Measurements from ENCODE around the gene RABGAP1L.
"Not testable (repeated sequence)": the region's sequence is repeated elsewhere in the genome, so short reads cannot be mapped to it uniquely, and the experiment has no call there.

The RABGAP1L gene

DNA sequence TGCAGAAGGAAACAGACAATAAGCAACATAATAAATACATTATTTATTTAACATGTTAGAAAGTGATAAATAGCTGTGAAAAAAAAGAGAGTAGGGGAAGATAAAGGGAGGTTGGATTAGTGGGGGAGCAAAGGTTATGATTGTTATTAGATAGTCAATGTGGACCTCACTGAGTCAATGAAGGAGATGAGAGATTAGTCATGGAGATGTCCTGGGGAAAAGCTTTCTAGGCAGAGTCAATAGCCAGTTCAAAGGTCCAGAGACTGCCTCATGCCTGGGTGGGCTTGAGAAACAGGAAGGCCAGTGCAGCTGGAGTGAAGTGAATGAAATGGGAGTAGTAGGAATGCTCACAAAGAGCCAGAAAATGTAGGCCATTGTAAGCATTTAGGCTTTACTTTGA lies 653.3 kb downstream of the RABGAP1L start:
- no peaks in the 10 kb centered on the region for H3K9me2 ChIP-seq (replicated peaks; ENCODE audit: low read depth, low read length)
- no peaks in the 10 kb centered on the region for H4K20me1 ChIP-seq (ENCODE audit: insufficient read depth, low read length, poor library complexity, severe bottlenecking)
- H3F3A ChIP-seq (ENCODE audit: low read depth): no peaks in the 10 kb centered on the region
- TF ChIP-seq EZH2phosphoT487 (IDR thresholded peaks at IDR 0.05; ENCODE audit: borderline replicate concordance): no peak
- TF ChIP-seq, protein P1, sequence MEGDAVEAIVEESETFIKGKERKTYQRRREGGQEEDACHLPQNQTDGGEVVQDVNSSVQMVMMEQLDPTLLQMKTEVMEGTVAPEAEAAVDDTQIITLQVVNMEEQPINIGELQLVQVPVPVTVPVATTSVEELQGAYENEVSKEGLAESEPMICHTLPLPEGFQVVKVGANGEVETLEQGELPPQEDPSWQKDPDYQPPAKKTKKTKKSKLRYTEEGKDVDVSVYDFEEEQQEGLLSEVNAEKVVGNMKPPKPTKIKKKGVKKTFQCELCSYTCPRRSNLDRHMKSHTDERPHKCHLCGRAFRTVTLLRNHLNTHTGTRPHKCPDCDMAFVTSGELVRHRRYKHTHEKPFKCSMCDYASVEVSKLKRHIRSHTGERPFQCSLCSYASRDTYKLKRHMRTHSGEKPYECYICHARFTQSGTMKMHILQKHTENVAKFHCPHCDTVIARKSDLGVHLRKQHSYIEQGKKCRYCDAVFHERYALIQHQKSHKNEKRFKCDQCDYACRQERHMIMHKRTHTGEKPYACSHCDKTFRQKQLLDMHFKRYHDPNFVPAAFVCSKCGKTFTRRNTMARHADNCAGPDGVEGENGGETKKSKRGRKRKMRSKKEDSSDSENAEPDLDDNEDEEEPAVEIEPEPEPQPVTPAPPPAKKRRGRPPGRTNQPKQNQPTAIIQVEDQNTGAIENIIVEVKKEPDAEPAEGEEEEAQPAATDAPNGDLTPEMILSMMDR (conservative IDR thresholded peaks at IDR 0.05; ENCODE audit: low read length): no peak
- no peaks in the 10 kb centered on the region for H3K79me2 ChIP-seq (ENCODE audit: insufficient read depth, low read length)
- H2AFZ ChIP-seq (ENCODE audit: low read length): no peak overlapping the region
- H3K4me2 ChIP-seq (ENCODE audit: low read depth, low read length, poor library complexity, severe bottlenecking): no peak overlapping the region
- no peaks in the 10 kb centered on the region for H3K27me3 ChIP-seq (ENCODE audit: insufficient read depth, low read length, poor library complexity, severe bottlenecking)
- H3K36me3 ChIP-seq (ENCODE audit: insufficient read depth, low read length): no peaks in the 10 kb centered on the region
- H3K9ac ChIP-seq (ENCODE audit: low read depth, low read length, poor library complexity, severe bottlenecking): no peak overlapping the region
- no peaks in the 10 kb centered on the region for H3K4me1 ChIP-seq (ENCODE audit: insufficient read depth, low read length, poor library complexity, severe bottlenecking)
- H3K4me3 ChIP-seq (ENCODE audit: low read length, poor library complexity, severe bottlenecking): no peak overlapping the region
- H3K9me3 ChIP-seq (ENCODE audit: insufficient read depth, low read depth, low read length): no peaks in the 10 kb centered on the region

DNA sequence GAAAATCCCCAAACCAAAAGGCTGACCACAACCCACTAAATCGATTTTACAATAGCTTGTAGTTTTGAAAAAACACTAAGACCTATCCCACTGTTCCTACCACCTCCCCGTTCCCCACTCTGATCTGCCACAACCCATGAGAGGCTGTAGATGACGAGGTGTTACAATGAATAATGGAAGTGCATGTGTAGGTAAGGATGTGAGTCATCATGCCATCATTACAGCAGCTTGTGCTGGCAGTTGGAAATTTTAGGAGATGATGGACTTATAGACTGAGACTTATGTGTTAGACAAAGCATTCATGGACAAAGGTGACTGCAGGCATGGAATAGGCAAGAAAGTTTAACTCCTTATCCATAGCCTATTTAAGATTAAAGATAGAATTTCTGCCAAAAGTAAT lies 655.7 kb downstream of the RABGAP1L start:
- Histone ChIP-seq H3K9me2 (replicated peaks; ENCODE audit: low read depth, low read length) (no peaks in the 10 kb centered on the region), H3K36me3 (ENCODE audit: insufficient read depth, low read length) (no peaks in the 10 kb centered on the region), H3K27me3 (ENCODE audit: insufficient read depth, low read length, poor library complexity, severe bottlenecking) (no peaks in the 10 kb centered on the region), H3K79me2 (ENCODE audit: insufficient read depth, low read length) (no peaks in the 10 kb centered on the region), H3F3A (ENCODE audit: low read depth) (no peaks in the 10 kb centered on the region), H3K4me2 (ENCODE audit: low read depth, low read length, poor library complexity, severe bottlenecking) (no peak overlapping the region), H2AFZ (ENCODE audit: low read length) (no peak overlapping the region), H3K4me3 (ENCODE audit: low read length, poor library complexity, severe bottlenecking) (no peak overlapping the region), H4K20me1 (ENCODE audit: insufficient read depth, low read length, poor library complexity, severe bottlenecking) (no peaks in the 10 kb centered on the region), H3K4me1 (ENCODE audit: insufficient read depth, low read length, poor library complexity, severe bottlenecking) (no peaks in the 10 kb centered on the region), H3K9ac (ENCODE audit: low read depth, low read length, poor library complexity, severe bottlenecking) (no peak overlapping the region), H3K9me3 (ENCODE audit: insufficient read depth, low read depth, low read length) (no peaks in the 10 kb centered on the region)
- TF ChIP-seq, protein P1 (conservative IDR thresholded peaks at IDR 0.05; ENCODE audit: low read length): no peak
- no peak for TF ChIP-seq EZH2phosphoT487 (IDR thresholded peaks at IDR 0.05; ENCODE audit: borderline replicate concordance)

DNA sequence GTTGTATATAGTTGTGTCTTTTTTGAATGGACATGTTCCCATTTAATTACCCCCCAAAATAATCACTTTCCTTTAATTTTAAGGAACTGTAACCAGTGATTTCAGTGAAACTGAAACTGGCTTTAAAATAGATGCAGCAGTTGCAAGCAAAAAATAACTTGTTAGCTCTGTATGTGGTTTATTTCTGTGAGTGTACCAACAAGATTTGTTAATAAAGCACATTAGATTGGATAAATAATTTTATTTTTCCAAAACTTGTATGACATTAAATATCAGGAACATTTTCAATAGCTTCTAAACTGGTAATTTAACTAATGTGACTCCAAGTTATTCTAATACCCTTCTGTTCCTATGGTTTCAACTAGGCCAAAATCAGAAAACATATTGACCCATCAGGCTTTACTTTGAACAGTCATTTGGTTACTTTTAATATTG lies 656.2 kb downstream of the RABGAP1L start:
- H3K4me3 ChIP-seq (ENCODE audit: low read length, poor library complexity, severe bottlenecking): no peak overlapping the region
- no peak overlapping the region for H2AFZ ChIP-seq (ENCODE audit: low read length)
- H3K27me3 ChIP-seq (ENCODE audit: insufficient read depth, low read length, poor library complexity, severe bottlenecking): no peaks in the 10 kb centered on the region
- no peaks in the 10 kb centered on the region for H4K20me1 ChIP-seq (ENCODE audit: insufficient read depth, low read length, poor library complexity, severe bottlenecking)
- H3K9ac ChIP-seq (ENCODE audit: low read depth, low read length, poor library complexity, severe bottlenecking): no peak overlapping the region
- H3K79me2 ChIP-seq (ENCODE audit: insufficient read depth, low read length): no peaks in the 10 kb centered on the region
- no peaks in the 10 kb centered on the region for H3K9me2 ChIP-seq (replicated peaks; ENCODE audit: low read depth, low read length)
- no peak overlapping the region for H3K4me2 ChIP-seq (ENCODE audit: low read depth, low read length, poor library complexity, severe bottlenecking)
- TF ChIP-seq, protein P1 (conservative IDR thresholded peaks at IDR 0.05; ENCODE audit: low read length): no peak
- no peak for TF ChIP-seq EZH2phosphoT487 (IDR thresholded peaks at IDR 0.05; ENCODE audit: borderline replicate concordance)
- H3K36me3 ChIP-seq (ENCODE audit: insufficient read depth, low read length): no peaks in the 10 kb centered on the region
- H3K4me1 ChIP-seq (ENCODE audit: insufficient read depth, low read length, poor library complexity, severe bottlenecking): no peaks in the 10 kb centered on the region
- H3F3A ChIP-seq (ENCODE audit: low read depth): no peaks in the 10 kb centered on the region
- H3K9me3 ChIP-seq (ENCODE audit: insufficient read depth, low read depth, low read length): no peaks in the 10 kb centered on the region

DNA sequence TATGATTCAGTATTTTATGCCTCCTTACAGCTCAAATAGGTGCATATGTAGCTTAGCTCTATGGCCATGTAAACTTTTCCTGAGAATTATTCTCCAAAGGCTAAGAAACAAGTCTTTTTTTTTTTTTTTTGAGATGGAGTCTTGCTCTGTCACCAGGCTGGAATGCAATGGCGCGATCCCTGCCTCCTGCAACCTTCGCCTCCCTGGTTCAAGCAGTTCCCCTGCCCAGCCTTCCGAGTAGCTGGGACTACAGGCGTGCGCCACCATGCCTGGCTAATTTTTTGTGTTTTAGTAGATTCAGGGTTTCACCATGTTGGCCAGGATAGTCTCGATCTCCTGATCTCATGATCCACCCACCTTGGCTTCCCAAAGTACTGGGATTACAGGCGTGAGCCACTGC lies 657.3 kb downstream of the RABGAP1L start:
- not testable (repeated sequence) for H3K36me3 ChIP-seq (ENCODE audit: insufficient read depth, low read length); H3K4me3 ChIP-seq (ENCODE audit: low read length, poor library complexity, severe bottlenecking); H3K4me1 ChIP-seq (ENCODE audit: insufficient read depth, low read length, poor library complexity, severe bottlenecking); H3K9me2 ChIP-seq (replicated peaks; ENCODE audit: low read depth, low read length); H3K79me2 ChIP-seq (ENCODE audit: insufficient read depth, low read length); H3K9me3 ChIP-seq (ENCODE audit: insufficient read depth, low read depth, low read length); H2AFZ ChIP-seq (ENCODE audit: low read length); H3K27me3 ChIP-seq (ENCODE audit: insufficient read depth, low read length, poor library complexity, severe bottlenecking); H3F3A ChIP-seq (ENCODE audit: low read depth); H3K4me2 ChIP-seq (ENCODE audit: low read depth, low read length, poor library complexity, severe bottlenecking); H3K9ac ChIP-seq (ENCODE audit: low read depth, low read length, poor library complexity, severe bottlenecking); H4K20me1 ChIP-seq (ENCODE audit: insufficient read depth, low read length, poor library complexity, severe bottlenecking)
